DMS53 treated with DMSO at 0.1 percent for 48 hours (cell line): Measurements from ENCODE around the gene ELP5.
A peak's percentile ranks its signal among the peaks of the same experiment; 100 is the strongest.

Source experiments
- DNase-seq: peaks from one replicate; lab custom pipeline; 2025; ENCODE audit not compliant: unreplicated experiment; lab: John Stamatoyannopoulos, UW

ELP5 gene

DNA sequence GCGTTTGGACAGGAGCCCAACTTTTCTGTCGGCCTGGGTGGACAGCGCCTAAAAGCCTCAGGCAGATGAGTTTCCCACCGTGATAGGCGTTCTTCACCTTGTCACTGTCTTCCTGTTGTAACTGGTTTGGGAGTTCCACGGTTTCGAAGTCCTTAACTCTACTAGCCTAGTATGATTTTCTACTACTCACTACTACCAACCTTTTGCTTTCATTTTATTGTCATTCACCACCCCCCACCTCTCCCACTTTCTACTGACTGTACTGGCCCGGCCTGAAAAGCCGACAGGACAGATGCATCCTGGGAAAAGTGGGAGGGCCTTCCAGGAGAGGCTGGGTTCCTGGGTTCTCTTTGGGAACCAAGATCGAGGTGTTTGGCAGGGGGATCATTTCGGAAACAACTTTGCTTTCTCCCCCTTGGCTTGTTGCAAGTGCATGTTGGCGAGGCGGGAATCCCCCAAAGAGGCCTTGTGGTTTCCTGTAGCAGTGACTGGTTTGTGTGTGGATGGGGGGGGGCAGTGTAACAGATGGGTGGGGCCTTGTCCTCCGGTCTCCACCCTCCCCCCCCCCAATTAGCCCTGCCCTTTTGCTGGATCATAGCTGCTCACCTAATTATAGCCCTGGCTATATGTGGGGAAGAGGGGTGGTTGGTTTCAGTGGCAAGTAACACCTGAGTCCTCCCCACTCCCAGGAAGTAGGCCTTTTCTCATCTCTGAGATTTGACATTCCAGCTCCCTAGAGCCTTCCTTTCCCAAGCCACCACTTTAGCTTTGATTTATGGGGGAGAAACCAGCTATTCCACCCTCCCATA, 56.8 kb downstream of the ELP5 start:
- DNase-seq = peak; percentile 69
